GM18858 (cell line): ENCODE data around the gene EFHD2.
"Not testable (repeated sequence)": the region's sequence is repeated elsewhere in the genome, so short reads cannot be mapped to it uniquely, and the experiment has no call there.

Experiments used
- ATAC-seq: cut with Tn5 transposase; IDR thresholded peaks from one replicate; pipeline ENCODE4 v1.9.1; 2021; ENCODE audit not compliant: unreplicated experiment

The EFHD2 gene

DNA sequence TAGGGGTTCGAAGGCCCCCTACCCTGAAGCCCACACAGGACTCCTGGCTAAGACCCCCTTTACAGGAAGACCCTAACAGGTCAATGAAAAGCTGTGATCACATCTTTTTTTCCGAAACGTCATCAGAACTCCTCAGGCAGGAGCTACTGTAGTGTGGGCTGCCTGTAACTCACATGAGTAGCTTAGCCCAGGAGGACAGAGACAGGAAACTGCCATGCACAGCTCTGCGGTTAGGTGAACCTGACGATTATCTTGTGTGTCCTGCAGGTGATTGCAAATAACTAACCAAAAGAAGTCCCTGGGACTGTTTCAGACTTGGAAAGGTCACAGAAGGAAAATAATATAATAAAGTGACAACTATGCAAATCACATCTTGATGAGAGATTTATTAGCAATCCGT lies 62.0 kb downstream of the EFHD2 start:
- not testable (repeated sequence) for ATAC-seq

DNA sequence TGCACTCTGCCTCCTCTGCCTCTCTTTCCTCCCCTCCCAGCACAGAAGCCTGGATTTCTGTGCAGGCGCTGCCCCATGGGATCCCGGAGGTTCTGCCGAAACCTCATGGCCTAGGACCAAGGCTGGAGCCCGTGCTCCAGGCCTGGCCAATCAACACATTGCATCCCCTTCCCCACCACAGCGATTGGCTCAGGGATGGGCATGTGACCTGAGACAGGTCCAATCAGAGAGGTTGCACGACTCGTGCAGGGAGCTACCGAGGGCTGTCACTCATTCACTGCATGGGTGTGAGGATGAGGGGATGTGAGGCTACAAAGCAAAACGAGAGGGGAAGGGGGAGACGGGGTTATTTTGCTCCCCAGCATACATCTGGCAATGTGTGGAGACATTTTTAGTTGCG lies 62.9 kb downstream of the EFHD2 start:
- ATAC-seq, result no peak

DNA sequence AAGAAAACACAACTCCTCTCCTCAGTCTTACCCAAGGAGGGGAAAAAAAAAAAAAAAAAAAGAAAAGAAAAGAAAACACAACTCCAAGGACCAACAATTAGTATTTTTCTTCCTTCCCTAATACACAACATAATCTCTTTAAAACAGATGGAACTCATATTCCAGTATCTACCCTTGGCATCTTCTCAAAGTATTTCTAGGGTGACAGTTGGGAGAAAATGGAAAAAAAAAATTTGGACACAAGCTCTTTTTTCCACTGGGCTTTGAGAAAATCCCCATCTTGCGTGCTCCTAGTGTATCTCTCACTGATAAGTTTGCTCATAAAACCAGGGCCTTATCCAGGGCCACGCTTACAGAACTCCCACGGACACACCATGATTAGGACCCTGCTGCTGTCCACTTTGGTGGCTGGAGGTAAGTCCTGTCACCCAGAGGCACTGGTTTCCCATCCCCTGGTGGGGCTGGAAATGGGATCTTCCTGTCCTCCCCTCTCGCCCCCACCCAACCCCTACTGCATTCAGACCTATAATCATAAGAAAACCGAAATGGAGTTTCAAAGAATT lies 66.1 kb downstream of the EFHD2 start, which contains the start of gene CELA2B:
CELA2B (plus strand) TSS at position 353 of the 563 bp plus-strand sequence; CDS start at position 375, 22 bp downstream.
- no peak for ATAC-seq

DNA sequence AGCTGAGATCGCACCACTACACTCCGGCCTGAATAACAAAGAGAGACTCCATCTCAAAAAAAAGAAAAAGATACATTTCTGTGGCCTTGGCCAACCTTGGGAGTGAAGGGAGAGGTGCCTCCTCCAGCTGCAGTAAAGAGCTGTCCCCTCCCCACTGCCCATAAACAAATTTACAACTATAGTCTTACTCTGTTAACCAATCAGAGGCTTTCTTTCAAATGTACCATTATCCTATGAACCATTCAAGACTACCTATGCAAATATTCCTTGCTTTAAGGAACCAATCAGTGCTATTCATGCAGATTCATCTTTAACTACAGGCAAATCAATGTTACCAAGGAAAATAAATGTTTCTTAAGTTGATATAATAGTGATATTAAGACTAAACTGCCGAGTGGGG lies 67.2 kb downstream of the EFHD2 start:
- no peak for ATAC-seq

DNA sequence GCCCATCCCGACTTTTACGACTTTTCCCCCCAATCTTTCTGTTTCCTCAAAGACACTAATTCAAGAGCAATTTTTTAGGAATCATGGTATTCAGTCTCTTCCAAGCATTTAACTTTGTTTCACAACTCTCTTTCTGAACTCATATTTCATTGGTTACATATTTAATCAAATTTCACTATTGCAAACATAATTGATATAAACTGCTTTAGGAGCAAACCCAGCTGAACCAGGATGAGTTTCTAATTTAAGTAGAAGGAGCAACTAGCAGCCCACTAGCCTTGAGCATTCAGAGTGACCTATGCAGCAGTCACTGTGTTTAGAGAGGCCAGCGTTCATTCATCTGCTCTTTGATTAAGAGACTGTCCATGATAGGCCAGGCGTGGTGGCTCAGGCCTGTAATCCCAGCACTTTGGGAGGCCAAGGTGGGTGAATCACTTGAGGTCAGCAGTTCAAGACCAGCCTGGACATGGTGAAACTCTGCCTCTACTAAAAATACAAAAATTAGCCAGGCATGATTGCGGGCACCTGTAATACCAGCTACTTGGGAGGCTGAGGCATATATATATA lies 68.0 kb downstream of the EFHD2 start:
- no peak for ATAC-seq
